Activated CD8-positive, alpha-beta T cell treated with anti-CD3 and anti-CD28 coated beads, Interleukin-2, amount 10 ng/mL, durations not matched to agents 7 days and 5 days (primary cell): ENCODE results near the gene PHLPP1. TPM values are rescaled to one million over a fixed set of nuclear protein-coding genes. Genes with fewer than 3 reads are reported as not detected.
A peak's percentile ranks its signal among the peaks of the same experiment; 100 is the strongest.

Experiments used
- ATAC-seq: fragments of 150-1000 bp; cut with Tn5 transposase; one replicate; pipeline ENCODE4 v1.10.0; 2021; ENCODE audit warnings: moderate library complexity
- CTCF ChIA-PET: fragments of 350-600 bp; sonication (Branson Sonifier 250); formaldehyde crosslinking; loops from one replicate; lab custom pipeline; 2021; ENCODE audit warnings: antibody characterized with exemption; lab: Charles Lee
- POLR2A ChIA-PET: fragments of 350-600 bp; sonication (Branson Sonifier 250); formaldehyde crosslinking; loops from one replicate; lab custom pipeline; 2021; ENCODE audit warnings: antibody characterized with exemption; lab: Charles Lee
- DNase-seq: peaks from one replicate; pipeline ENCODE4 v3.0.0-alpha.2; 2020
- H3K27ac Mint-ChIP-seq: one replicate; pipeline ENCODE4 v1.8.0; 2021; ENCODE audit warnings: mild to moderate bottlenecking, mixed read lengths
- H3K27me3 Mint-ChIP-seq: one replicate; pipeline ENCODE4 v1.8.0; 2021; ENCODE audit warnings: low read depth, mixed read lengths
- H3K36me3 Mint-ChIP-seq: one replicate; pipeline ENCODE4 v1.8.0; 2021; ENCODE audit warnings: low read depth, mixed read lengths
- H3K4me1 Mint-ChIP-seq: one replicate; pipeline ENCODE4 v1.8.0; 2021; ENCODE audit warnings: low read depth, mixed read lengths
- H3K4me3 Mint-ChIP-seq: one replicate; pipeline ENCODE4 v1.8.0; 2021; ENCODE audit warnings: mild to moderate bottlenecking, mixed read lengths
- H3K9me3 Mint-ChIP-seq: one replicate; pipeline ENCODE4 v1.8.0; 2022; ENCODE audit warnings: mixed read lengths; ENCODE audit not compliant: insufficient read depth
- total RNA-seq, 2 experiments: library from RNA; stranded (reverse); gene quantifications; one replicate each; pipeline ENCODE4 v1.2.3, GENCODE V29; 2021

PHLPP1 gene
- total RNA-seq, 2 experiments from 2014 or later, result 2.9 to 3.5 TPM

- no peaks in the 10 kb centered on the region for H3K9me3 Mint-ChIP-seq
- ATAC-seq (no peak), DNase-seq (no peak)
- ChIA-PET CTCF (interaction anchor here (1.0 to 3.0 kb wide), 3 partner anchors 10 to 316 kb away, joined by 3 to 10 read pairs (median 4); no protein-coding TSS in a partner anchor), POLR2A (no interaction called here)
- no peaks in the 10 kb centered on the region for H3K4me1 Mint-ChIP-seq
- no peak overlapping the region for H3K27ac Mint-ChIP-seq
- no peak overlapping the region for H3K4me3 Mint-ChIP-seq
- no peaks in the 10 kb centered on the region for H3K36me3 Mint-ChIP-seq
- H3K27me3 Mint-ChIP-seq, result peaks cover 23% of the 10 kb centered on the region
Measured at GRCh38 chr18:63007231-63007630, 291.9 kb downstream of the PHLPP1 start.

GRCh38 chr18:63016270-63016669 lies 300.9 kb downstream of the PHLPP1 start:
- no peak overlapping the region for H3K27ac Mint-ChIP-seq
- peak; percentile 66 for DNase-seq

GRCh38 chr18:63017076-63017475 lies 301.7 kb downstream of the PHLPP1 start:
- peaks cover 35% of the 10 kb centered on the region for H3K27me3 Mint-ChIP-seq
- H3K4me1 Mint-ChIP-seq, result no peaks in the 10 kb centered on the region
- no peak overlapping the region for H3K4me3 Mint-ChIP-seq

More at GRCh38 chr18:63016270-63016669, 300.9 kb downstream of the PHLPP1 start:
- no peaks in the 10 kb centered on the region for H3K4me1 Mint-ChIP-seq
- peak; percentile 57 for ATAC-seq
- peaks cover 5% of the 10 kb centered on the region for H3K36me3 Mint-ChIP-seq
- H3K9me3 Mint-ChIP-seq, result peaks cover 7% of the 10 kb centered on the region
- H3K27me3 Mint-ChIP-seq, result peaks cover 38% of the 10 kb centered on the region
- CTCF ChIA-PET, result interaction anchor here (0.6 to 7.5 kb wide), 48 partner anchors 8 to 494 kb away, joined by 3 to 144 read pairs (median 4); partner anchors contain the start of gene BCL2
- POLR2A ChIA-PET, result interaction anchor here (0.6 kb wide), 1 partner anchor 98 kb away, joined by 4 read pairs; no protein-coding TSS in a partner anchor
- H3K4me3 Mint-ChIP-seq, result no peak overlapping the region

GRCh38 chr18:63017977-63018376 lies 302.6 kb downstream of the PHLPP1 start:
- no peak for ATAC-seq
- ChIA-PET CTCF (interaction anchor here (0.6 to 7.5 kb wide), 28 partner anchors 8 to 1077 kb away, joined by 3 to 144 read pairs (median 8); partner anchors contain the start of gene BCL2), POLR2A (interaction anchor here (0.7 to 1.4 kb wide), 3 partner anchors 9 to 302 kb away, joined by 3 to 4 read pairs (median 3); no protein-coding TSS in a partner anchor)
- DNase-seq, result no peak
- H3K36me3 Mint-ChIP-seq, result peaks cover 5% of the 10 kb centered on the region
- no peak overlapping the region for H3K27ac Mint-ChIP-seq
- H3K4me1 Mint-ChIP-seq, result no peaks in the 10 kb centered on the region
- no peak overlapping the region for H3K4me3 Mint-ChIP-seq
- peaks cover 7% of the 10 kb centered on the region for H3K9me3 Mint-ChIP-seq
- peaks cover 32% of the 10 kb centered on the region for H3K27me3 Mint-ChIP-seq

More at GRCh38 chr18:63017076-63017475, 301.7 kb downstream of the PHLPP1 start:
- ChIA-PET CTCF (interaction anchor here (0.7 to 7.5 kb wide), 47 partner anchors 9 to 493 kb away, joined by 3 to 144 read pairs (median 5); partner anchors contain the start of gene BCL2), POLR2A (interaction anchor here (1.1 to 1.4 kb wide), 2 partner anchors 9 to 301 kb away, joined by 3 to 4 read pairs; no protein-coding TSS in a partner anchor)
- H3K9me3 Mint-ChIP-seq, result peaks cover 7% of the 10 kb centered on the region
- DNase-seq (no peak), ATAC-seq (no peak)
- no peak overlapping the region for H3K27ac Mint-ChIP-seq
- peaks cover 5% of the 10 kb centered on the region for H3K36me3 Mint-ChIP-seq

- Mint-ChIP-seq H3K9me3 (peaks cover 7% of the 10 kb centered on the region), H3K36me3 (peaks cover 5% of the 10 kb centered on the region), H3K27ac (no peak overlapping the region), H3K27me3 (peaks cover 15% of the 10 kb centered on the region), H3K4me3 (no peak overlapping the region), H3K4me1 (no peaks in the 10 kb centered on the region)
- no peak for DNase-seq
- ChIA-PET CTCF (interaction anchor here (0.8 to 7.5 kb wide), 5 partner anchors 10 to 420 kb away, joined by 3 to 144 read pairs (median 4); no protein-coding TSS in a partner anchor), POLR2A (no interaction called here)
- ATAC-seq, result no peak
Measured at GRCh38 chr18:63022429-63023022, 307.2 kb downstream of the PHLPP1 start.

- no peak overlapping the region for H3K4me3 Mint-ChIP-seq
- ATAC-seq (no peak), DNase-seq (no peak)
- no peak overlapping the region for H3K27ac Mint-ChIP-seq
- POLR2A ChIA-PET, result no interaction called here
- H3K9me3 Mint-ChIP-seq, result peaks cover 2% of the 10 kb centered on the region
- H3K27me3 Mint-ChIP-seq, result peaks cover 18% of the 10 kb centered on the region
- H3K4me1 Mint-ChIP-seq, result no peaks in the 10 kb centered on the region
- H3K36me3 Mint-ChIP-seq, result no peaks in the 10 kb centered on the region
- CTCF ChIA-PET, result interaction anchor here (0.8 to 3.1 kb wide), 5 partner anchors 9 to 414 kb away, joined by 3 to 17 read pairs (median 4); no protein-coding TSS in a partner anchor
Measured at GRCh38 chr18:63025251-63026090, 310.1 kb downstream of the PHLPP1 start.

GRCh38 chr18:63028380-63028779 lies 313.0 kb downstream of the PHLPP1 start:
- Mint-ChIP-seq H3K36me3 (no peaks in the 10 kb centered on the region), H3K4me3 (no peak overlapping the region), H3K27me3 (peaks cover 17% of the 10 kb centered on the region), H3K9me3 (peaks cover 7% of the 10 kb centered on the region), H3K4me1 (no peaks in the 10 kb centered on the region), H3K27ac (no peak overlapping the region)
- ATAC-seq, result no peak
- POLR2A ChIA-PET, result no interaction called here
- DNase-seq, result no peak
- CTCF ChIA-PET, result interaction anchor here (2.4 kb wide), 1 partner anchor 12 kb away, joined by 8 read pairs; no protein-coding TSS in a partner anchor

Other genes with a start within 250 kb of the PHLPP1 start
- gene ZCCHC2, start 192.5 kb upstream of the PHLPP1 start, total RNA-seq, result 10 to 100 TPM; 45.5 to 46.4 TPM